HepG2 (cell line): ENCODE results near the gene HSPB6. TPM values are rescaled to one million over a fixed set of nuclear protein-coding genes. Genes with fewer than 3 reads are reported as not detected.

Experiments used
- ATAC-seq: fragments of 200-7000 bp; cut with Tn5 transposase; 3 replicates; pipeline ENCODE4 v1.9.1; 2020; ENCODE audit warnings: mild to moderate bottlenecking, moderate library complexity
- BruUV-seq: library from RNA; stranded (reverse); fragments of 400-500 nt; replicated peaks from 2 replicates; lab custom pipeline; 2021; lab: Mats Ljungman, UMichigan
- CTCF ChIA-PET: fragments of 300-600 bp; formaldehyde crosslinking; extraction: SDS; loops from one replicate; lab custom pipeline; 2021; ENCODE audit warnings: low total read pairs, inconsistent platforms, low intra/inter-chr PET ratio; lab: Yijun Ruan, JAX
- POLR2A ChIA-PET: fragments of 350-600 bp; sonication (Branson Sonifier 250); formaldehyde crosslinking; loops from one replicate; lab custom pipeline; 2020; ENCODE audit warnings: antibody characterized with exemption, inconsistent platforms; lab: Yijun Ruan, JAX
- DNase-seq: peaks from one replicate; pipeline ENCODE4 v3.0.0-alpha.2; 2015; ENCODE audit warnings: low spot score
- FAIRE-seq: peaks from 3 replicates; lab custom pipeline; 2011; peaks lifted over from hg19 to GRCh38; lab: Jason Lieb, UNC
- H2AFZ ChIP-seq: one replicate; pipeline ENCODE4 v1.6.1; 2011; ENCODE audit warnings: low read length, inconsistent platforms
- H3K27ac ChIP-seq: fragments of 300-600 bp; 3 replicates; pipeline ENCODE4 v1.8.0; 2011; ENCODE audit warnings: mixed run types, mild to moderate bottlenecking, mixed read lengths, low read length, inconsistent platforms; ENCODE audit not compliant: insufficient read depth; ENCODE audit errors: extremely low read length
- H3K27me3 ChIP-seq, 2 experiments: fragments of 200-600 bp in 1 of 2; 2 replicates in 1 of 2; 3 replicates in 1 of 2; pipeline versions ENCODE4 v1.6.0 to v1.8.0; 2011; ENCODE audit warnings: low read length in 2 of 2, mild to moderate bottlenecking in 2 of 2, moderate library complexity in 2 of 2, inconsistent platforms in 1 of 2; ENCODE audit not compliant: insufficient read depth in 2 of 2, control insufficient read depth in 1 of 2
- H3K36me3 ChIP-seq, 2 experiments: fragments of 200-600 bp in 1 of 2; replicated peaks in 1 of 2; 2 replicates in 1 of 2; 3 replicates in 1 of 2; pipeline versions ENCODE4 v1.5.1 to v1.8.0; 2011; ENCODE audit warnings: low read length in 2 of 2, inconsistent platforms in 1 of 2; ENCODE audit not compliant: insufficient read depth in 2 of 2, control insufficient read depth in 1 of 2
- H3K4me1 ChIP-seq: 2 replicates; pipeline ENCODE4 v1.5.1; 2012; ENCODE audit warnings: low read length, inconsistent platforms; ENCODE audit not compliant: insufficient read depth
- H3K4me2 ChIP-seq: 2 replicates; pipeline ENCODE4 v1.6.0; 2011; ENCODE audit warnings: low read depth, low read length, inconsistent platforms
- H3K4me3 ChIP-seq, 3 experiments: fragments of 200-600 bp in 1 of 3; sonication (generic), shearing (Covaris generic) in 1 of 3; replicated peaks in 1 of 3; 2 replicates each; pipeline ENCODE4 v1.5.1; 2011 to 2016; ENCODE audit warnings: low read length in 3 of 3, inconsistent platforms in 2 of 3, low read depth in 2 of 3, mild to moderate bottlenecking in 2 of 3, control low read depth in 1 of 3, mixed read lengths in 1 of 3; ENCODE audit not compliant: insufficient read depth in 1 of 3
- H3K79me2 ChIP-seq: one replicate; pipeline ENCODE4 v1.6.1; 2011; ENCODE audit warnings: low read length, inconsistent platforms; ENCODE audit not compliant: insufficient read depth
- H3K9ac ChIP-seq: 2 replicates; pipeline ENCODE4 v1.6.0; 2011; ENCODE audit warnings: mild to moderate bottlenecking, low read depth, low read length, inconsistent platforms; ENCODE audit not compliant: insufficient read depth
- H3K9me3 ChIP-seq: 2 replicates; pipeline ENCODE4 v1.5.1; 2012; ENCODE audit warnings: mild to moderate bottlenecking, low read length
- H4K20me1 ChIP-seq: 2 replicates; pipeline ENCODE4 v1.6.0; 2011; ENCODE audit warnings: inconsistent platforms, mild to moderate bottlenecking, low read length, moderate library complexity; ENCODE audit not compliant: insufficient read depth
- CENPX ChIP-seq: sonication (generic); formaldehyde crosslinking; IDR thresholded peaks from 2 replicates; pipeline ENCODE4 v1.9.0; 2021; ENCODE audit warnings: mild to moderate bottlenecking, missing genetic modification reagents, moderate library complexity
- EED ChIP-seq: sonication (generic); formaldehyde crosslinking; IDR thresholded peaks from 2 replicates; pipeline ENCODE4 v1.5.0; 2020; ENCODE audit warnings: mild to moderate bottlenecking, missing genetic modification reagents
- HNRNPLL ChIP-seq: fragments of 200-400 bp; formaldehyde crosslinking; IDR thresholded peaks from 2 replicates; pipeline ENCODE4 v1.6.1; 2017; ENCODE audit warnings: mild to moderate bottlenecking, low read depth, low read length; ENCODE audit not compliant: poor library complexity, severe bottlenecking
- PREB ChIP-seq: sonication (generic); formaldehyde crosslinking; IDR thresholded peaks from 2 replicates; pipeline ENCODE4 v1.4.0; 2020; ENCODE audit warnings: missing genetic modification reagents
- WGBS: methylation state at CpG from one replicate; pipeline ENCODE4 v1.1.6; 2017; ENCODE audit warnings: low lambda C conversion rate; 5-methylcytosine and 5-hydroxymethylcytosine counted together
- in situ Hi-C: cut with HindIII; loops from 2 replicates; pipeline ENCODE4 v1.10.0; 2017; ENCODE audit warnings: low pct_unique_long_range_greater_than_20kb; ENCODE audit not compliant: extremely low pct_ligation_motif_present
- intact Hi-C: fragments of 100-400 bp; cut with micrococcal nuclease; formaldehyde crosslinking; loops from one replicate; pipeline ENCODE4 v1.10.0; 2022; ENCODE audit not compliant: unreplicated experiment
- polyA plus RNA-seq, 8 experiments: library from polyadenylated mRNA; depleted of rRNA in 3 of 8; stranded (reverse) in 7 of 8; unstranded in 1 of 8; fragments of >200 nt; fragmentation: Illumina TruSeq in 4 of 8; extraction: Trizol in 4 of 8; gene quantifications; 2 replicates each; pipeline versions ENCODE4 v1.2.1 to v1.2.3, GENCODE V29; 2011 to 2016; ENCODE audit warnings: low read depth in 4 of 8, missing spikeins in 1 of 8, mixed read lengths in 1 of 8; ENCODE audit not compliant: insufficient read depth in 1 of 8
- total RNA-seq, 5 experiments: library from RNA; depleted of rRNA; stranded (reverse); fragments of >200 nt; fragmentation: Illumina TruSeq; extraction: Trizol; gene quantifications; 2 replicates each; pipeline ENCODE4 v1.2.3, GENCODE V29; 2016; ENCODE audit warnings: low read depth in 1 of 5
- TF ChIP-seq, protein P1 (sequence below): sonication (generic); formaldehyde crosslinking; IDR thresholded peaks from 2 replicates; pipeline ENCODE4 v1.5.0; 2020; ENCODE audit warnings: mild to moderate bottlenecking, missing genetic modification reagents
- TF ChIP-seq, protein P2 (sequence below): sonication (generic); formaldehyde crosslinking; IDR thresholded peaks from 2 replicates; pipeline ENCODE4 v1.4.0; 2020; ENCODE audit warnings: missing genetic modification reagents, borderline replicate concordance

HSPB6 gene
- total and polyA plus RNA-seq, 2 of the 13 experiments (the other 11 are each of a cell fraction or from before 2014, with no cell fraction given), result 0.18 TPM; not detected in 1

DNA sequence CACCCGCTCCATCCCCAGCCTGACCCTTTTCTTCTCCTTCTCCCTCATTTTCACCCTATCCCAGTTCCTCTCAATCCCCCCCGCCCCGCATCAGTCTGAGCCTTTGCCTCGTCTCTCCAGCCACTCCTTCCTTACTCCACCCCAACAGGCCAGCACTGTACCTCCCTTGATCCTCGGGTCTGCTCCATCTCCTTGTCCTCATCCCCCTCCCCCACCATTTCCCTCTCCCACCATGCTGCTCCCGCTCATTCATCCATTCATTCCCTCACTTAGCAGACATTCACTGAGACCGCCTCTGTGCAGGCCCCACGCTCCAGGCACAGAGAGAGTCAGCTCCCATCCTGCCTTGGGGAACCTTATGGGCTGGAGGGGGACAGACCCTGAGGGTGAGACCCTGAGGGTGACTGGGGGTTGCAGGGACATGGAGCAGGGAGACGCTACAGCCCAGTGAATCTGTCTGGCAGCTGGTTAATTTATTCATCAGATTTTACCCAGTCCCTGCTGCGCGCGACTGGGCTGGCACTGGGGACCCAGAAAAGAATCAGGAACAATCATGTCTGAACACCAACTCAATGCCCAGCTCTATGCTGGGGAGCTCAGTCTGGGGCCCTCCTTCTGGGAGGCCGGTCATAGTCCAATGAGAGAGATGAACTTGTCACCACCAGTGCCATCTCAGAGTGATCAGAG is 19.4 kb upstream of the HSPB6 start:
- Histone ChIP-seq H3K9me3 (no peaks in the 10 kb centered on the region), H3K27me3 (no peaks in the 10 kb centered on the region), H3K79me2 (no peaks in the 10 kb centered on the region), H3K9ac (0 out of 2 replicates have a peak overlapping the region, but pooled peaks have one; percentile 11), H2AFZ (no peak overlapping the region), H3K27ac (no peak overlapping the region), H4K20me1 (no peaks in the 10 kb centered on the region), H3K36me3 (peaks cover 0 to 1% of the 10 kb centered on the region in 2 experiments; a peak in 2 of 5 replicates), H3K4me1 (peaks cover 38% of the 10 kb centered on the region), H3K4me3 (peak overlapping the region; percentile 62 to 78 (median 75); a peak in 5 of 6 replicates), H3K4me2 (peak overlapping the region; percentile 89)
- intact Hi-C loops, result loop anchor here (5.0 kb wide), 1 partner anchor 36 kb away; the partner anchor contains the start of gene PRODH2
- POLR2A ChIA-PET, result interaction anchor here (1.0 to 1.8 kb wide), 4 partner anchors 8 to 36 kb away, joined by 3 to 6 read pairs (median 3); partner anchors contain the start of genes LIN37, PSENEN and U2AF1L4
- in situ Hi-C loops, result no loop called here
- no peak for DNase-seq
- BruUV-seq, result TSS peak; percentile 46
- CTCF ChIA-PET, result no interaction called here
- ATAC-seq, result no peak
- FAIRE-seq, result no peak
- WGBS, result 66% methylated on average over 13 of the region's 13 CpGs
- TF ChIP-seq CENPX (CRISPR knock-in tag), result no peak
- no peak for TF ChIP-seq EED (CRISPR knock-in tag)
- peak; percentile 2 for TF ChIP-seq HNRNPLL
- TF ChIP-seq PREB (CRISPR knock-in tag), result no peak
- TF ChIP-seq, protein P1, sequence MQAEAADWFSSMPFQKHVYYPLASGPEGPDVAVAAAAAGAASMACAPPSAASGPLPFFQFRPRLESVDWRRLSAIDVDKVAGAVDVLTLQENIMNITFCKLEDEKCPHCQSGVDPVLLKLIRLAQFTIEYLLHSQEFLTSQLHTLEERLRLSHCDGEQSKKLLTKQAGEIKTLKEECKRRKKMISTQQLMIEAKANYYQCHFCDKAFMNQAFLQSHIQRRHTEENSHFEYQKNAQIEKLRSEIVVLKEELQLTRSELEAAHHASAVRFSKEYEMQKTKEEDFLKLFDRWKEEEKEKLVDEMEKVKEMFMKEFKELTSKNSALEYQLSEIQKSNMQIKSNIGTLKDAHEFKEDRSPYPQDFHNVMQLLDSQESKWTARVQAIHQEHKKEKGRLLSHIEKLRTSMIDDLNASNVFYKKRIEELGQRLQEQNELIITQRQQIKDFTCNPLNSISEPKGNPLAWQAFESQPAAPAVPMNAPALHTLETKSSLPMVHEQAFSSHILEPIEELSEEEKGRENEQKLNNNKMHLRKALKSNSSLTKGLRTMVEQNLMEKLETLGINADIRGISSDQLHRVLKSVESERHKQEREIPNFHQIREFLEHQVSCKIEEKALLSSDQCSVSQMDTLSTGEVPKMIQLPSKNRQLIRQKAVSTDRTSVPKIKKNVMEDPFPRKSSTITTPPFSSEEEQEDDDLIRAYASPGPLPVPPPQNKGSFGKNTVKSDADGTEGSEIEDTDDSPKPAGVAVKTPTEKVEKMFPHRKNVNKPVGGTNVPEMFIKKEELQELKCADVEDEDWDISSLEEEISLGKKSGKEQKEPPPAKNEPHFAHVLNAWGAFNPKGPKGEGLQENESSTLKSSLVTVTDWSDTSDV (CRISPR knock-in tag), result 0 out of 2 replicates have a peak, but pooled peaks have one; percentile 53
- TF ChIP-seq, protein P2, sequence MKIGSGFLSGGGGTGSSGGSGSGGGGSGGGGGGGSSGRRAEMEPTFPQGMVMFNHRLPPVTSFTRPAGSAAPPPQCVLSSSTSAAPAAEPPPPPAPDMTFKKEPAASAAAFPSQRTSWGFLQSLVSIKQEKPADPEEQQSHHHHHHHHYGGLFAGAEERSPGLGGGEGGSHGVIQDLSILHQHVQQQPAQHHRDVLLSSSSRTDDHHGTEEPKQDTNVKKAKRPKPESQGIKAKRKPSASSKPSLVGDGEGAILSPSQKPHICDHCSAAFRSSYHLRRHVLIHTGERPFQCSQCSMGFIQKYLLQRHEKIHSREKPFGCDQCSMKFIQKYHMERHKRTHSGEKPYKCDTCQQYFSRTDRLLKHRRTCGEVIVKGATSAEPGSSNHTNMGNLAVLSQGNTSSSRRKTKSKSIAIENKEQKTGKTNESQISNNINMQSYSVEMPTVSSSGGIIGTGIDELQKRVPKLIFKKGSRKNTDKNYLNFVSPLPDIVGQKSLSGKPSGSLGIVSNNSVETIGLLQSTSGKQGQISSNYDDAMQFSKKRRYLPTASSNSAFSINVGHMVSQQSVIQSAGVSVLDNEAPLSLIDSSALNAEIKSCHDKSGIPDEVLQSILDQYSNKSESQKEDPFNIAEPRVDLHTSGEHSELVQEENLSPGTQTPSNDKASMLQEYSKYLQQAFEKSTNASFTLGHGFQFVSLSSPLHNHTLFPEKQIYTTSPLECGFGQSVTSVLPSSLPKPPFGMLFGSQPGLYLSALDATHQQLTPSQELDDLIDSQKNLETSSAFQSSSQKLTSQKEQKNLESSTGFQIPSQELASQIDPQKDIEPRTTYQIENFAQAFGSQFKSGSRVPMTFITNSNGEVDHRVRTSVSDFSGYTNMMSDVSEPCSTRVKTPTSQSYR (CRISPR knock-in tag), result no peak
